Upper lobe of right lung (tissue), 1 donor: ENCODE results near the gene ERMARD. TPM values are rescaled to one million over a fixed set of nuclear protein-coding genes. Genes with fewer than 3 reads are reported as not detected.

Experiments
- ATAC-seq: fragments of 200-7000 bp; cut with Tn5 transposase; one replicate; pipeline ENCODE4 v1.9.1; 2020; ENCODE audit warnings: mild to moderate bottlenecking, moderate library complexity
- DNase-seq: peaks from one replicate; pipeline ENCODE4 v3.0.0-alpha.2; 2020
- H3K27ac ChIP-seq: fragments of 200-600 bp; one replicate; pipeline ENCODE4 v1.8.0; 2022
- H3K27me3 ChIP-seq: fragments of 200-600 bp; one replicate; pipeline ENCODE4 v1.8.0; 2022; ENCODE audit warnings: mild to moderate bottlenecking
- H3K36me3 ChIP-seq: fragments of 200-600 bp; one replicate; pipeline ENCODE4 v1.8.0; 2022
- H3K4me1 ChIP-seq: fragments of 200-600 bp; one replicate; pipeline ENCODE4 v1.8.0; 2022
- H3K4me3 ChIP-seq: fragments of 200-600 bp; one replicate; pipeline ENCODE4 v1.8.0; 2022; ENCODE audit warnings: mild to moderate bottlenecking
- H3K9me3 ChIP-seq: fragments of 200-600 bp; one replicate; pipeline ENCODE4 v1.8.0; 2022
- intact Hi-C: fragments of 100-400 bp; cut with DNase I; formaldehyde crosslinking; loops from one replicate; pipeline ENCODE4 v1.11.0; 2022
- total RNA-seq: library from RNA; stranded (reverse); fragmentation: NEBNext Ultra II Directional; extraction: Animal tissue kit (Norgen Biotek cat#: 25700); gene quantifications from one replicate; pipeline ENCODE4 v1.2.1, GENCODE V29; 2021
- TF ChIP-seq, protein P1 (sequence below): fragments of 200-600 bp; IDR thresholded peaks from one replicate; pipeline ENCODE4 v1.8.0; 2022; ENCODE audit warnings: antibody characterized with exemption
- donor health status: DM: no; HTN: yes; CAD: no; lungs with severe emphysema.

The ERMARD gene
- total RNA-seq, 1 donor from 2014 or later, result 25.6 TPM

DNA sequence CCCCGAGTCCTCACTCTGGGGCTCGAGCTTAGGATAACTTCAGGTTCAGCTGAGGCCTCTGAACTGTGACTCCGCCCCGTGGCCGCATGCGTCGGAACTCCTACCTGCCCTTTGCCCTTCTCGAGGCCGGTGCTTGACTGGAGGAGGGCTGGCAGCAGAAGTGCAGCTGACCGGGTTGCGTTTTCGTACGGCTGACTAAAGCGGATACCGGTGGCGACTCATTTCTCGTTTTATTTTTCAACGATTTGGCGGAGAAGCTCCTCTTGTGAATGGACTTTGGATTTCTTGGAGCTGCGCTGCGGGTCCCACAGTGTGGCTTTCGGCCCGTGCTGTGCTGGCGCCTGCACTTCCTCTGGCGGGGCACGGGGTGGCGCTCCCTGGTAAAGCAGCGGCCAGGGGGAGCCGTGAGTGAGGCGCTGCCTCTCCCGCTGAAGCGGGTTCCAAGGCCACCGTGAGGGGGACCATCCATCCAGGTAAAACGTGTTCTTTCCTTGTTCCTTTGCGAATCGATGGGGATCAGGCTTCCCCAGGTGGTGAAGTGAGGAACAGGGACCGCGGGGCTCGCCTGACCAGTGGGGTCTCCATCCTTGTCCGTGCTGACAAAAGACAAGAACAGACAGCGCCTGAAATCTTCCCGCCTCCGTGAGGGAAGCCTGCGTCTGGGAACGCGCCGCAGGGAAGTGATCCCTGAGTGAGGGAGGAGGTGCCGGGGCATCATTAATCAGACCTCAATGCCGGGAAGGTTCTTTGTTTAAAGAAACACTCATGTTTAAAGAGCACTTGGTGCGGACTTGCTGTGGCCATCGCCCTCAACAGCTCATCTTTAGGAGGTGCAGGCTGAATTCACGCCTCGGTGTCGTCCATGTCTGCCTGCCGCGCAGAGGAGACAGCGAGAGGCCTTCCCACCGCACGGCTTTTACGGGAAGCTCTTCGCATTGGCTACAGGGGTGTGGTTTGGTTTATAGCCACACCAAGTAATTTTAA, 38.8 kb downstream of the ERMARD start:
- Histone ChIP-seq H3K36me3 (no peaks in the 10 kb centered on the region), H3K4me1 (peaks cover 16% of the 10 kb centered on the region), H3K9me3 (no peaks in the 10 kb centered on the region), H3K4me3 (peak overlapping the region; percentile 49), H3K27me3 (no peaks in the 10 kb centered on the region), H3K27ac (peak overlapping the region; percentile 52)
- DNase-seq (peak; percentile 87), ATAC-seq (peak; percentile 96)
- intact Hi-C loops, result no loop called here
- TF ChIP-seq, protein P1, sequence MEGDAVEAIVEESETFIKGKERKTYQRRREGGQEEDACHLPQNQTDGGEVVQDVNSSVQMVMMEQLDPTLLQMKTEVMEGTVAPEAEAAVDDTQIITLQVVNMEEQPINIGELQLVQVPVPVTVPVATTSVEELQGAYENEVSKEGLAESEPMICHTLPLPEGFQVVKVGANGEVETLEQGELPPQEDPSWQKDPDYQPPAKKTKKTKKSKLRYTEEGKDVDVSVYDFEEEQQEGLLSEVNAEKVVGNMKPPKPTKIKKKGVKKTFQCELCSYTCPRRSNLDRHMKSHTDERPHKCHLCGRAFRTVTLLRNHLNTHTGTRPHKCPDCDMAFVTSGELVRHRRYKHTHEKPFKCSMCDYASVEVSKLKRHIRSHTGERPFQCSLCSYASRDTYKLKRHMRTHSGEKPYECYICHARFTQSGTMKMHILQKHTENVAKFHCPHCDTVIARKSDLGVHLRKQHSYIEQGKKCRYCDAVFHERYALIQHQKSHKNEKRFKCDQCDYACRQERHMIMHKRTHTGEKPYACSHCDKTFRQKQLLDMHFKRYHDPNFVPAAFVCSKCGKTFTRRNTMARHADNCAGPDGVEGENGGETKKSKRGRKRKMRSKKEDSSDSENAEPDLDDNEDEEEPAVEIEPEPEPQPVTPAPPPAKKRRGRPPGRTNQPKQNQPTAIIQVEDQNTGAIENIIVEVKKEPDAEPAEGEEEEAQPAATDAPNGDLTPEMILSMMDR, result peak; percentile 98

DNA sequence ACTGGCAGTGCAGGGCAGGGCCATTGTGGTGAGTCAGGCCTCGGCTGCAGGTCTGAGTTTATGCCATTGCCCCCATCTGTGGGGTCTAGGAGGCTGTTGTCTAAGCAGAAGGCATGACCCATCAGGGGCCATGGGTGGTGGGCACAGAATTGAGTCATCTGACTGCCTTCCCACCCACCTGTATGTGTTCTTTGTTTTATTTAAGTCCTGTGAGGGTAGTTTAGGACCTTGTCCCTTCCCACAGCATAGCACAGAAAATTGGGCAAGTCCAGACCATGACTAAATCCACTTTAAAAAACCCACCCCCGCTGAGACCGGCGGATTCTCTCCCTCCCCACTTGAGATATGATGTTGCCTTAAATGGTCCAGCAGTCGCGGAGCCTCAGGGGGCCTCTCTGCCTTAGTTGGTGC, 40.3 kb downstream of the ERMARD start:
- H3K4me3 ChIP-seq, result no peak overlapping the region
- H3K27ac ChIP-seq, result no peak overlapping the region
- peaks cover 16% of the 10 kb centered on the region for H3K4me1 ChIP-seq
- no peaks in the 10 kb centered on the region for H3K9me3 ChIP-seq
- intact Hi-C loops, result no loop called here
- TF ChIP-seq, protein P1, result no peak
- no peak for ATAC-seq
- H3K27me3 ChIP-seq, result no peaks in the 10 kb centered on the region
- peak; percentile 22 for DNase-seq
- H3K36me3 ChIP-seq, result no peaks in the 10 kb centered on the region

DNA sequence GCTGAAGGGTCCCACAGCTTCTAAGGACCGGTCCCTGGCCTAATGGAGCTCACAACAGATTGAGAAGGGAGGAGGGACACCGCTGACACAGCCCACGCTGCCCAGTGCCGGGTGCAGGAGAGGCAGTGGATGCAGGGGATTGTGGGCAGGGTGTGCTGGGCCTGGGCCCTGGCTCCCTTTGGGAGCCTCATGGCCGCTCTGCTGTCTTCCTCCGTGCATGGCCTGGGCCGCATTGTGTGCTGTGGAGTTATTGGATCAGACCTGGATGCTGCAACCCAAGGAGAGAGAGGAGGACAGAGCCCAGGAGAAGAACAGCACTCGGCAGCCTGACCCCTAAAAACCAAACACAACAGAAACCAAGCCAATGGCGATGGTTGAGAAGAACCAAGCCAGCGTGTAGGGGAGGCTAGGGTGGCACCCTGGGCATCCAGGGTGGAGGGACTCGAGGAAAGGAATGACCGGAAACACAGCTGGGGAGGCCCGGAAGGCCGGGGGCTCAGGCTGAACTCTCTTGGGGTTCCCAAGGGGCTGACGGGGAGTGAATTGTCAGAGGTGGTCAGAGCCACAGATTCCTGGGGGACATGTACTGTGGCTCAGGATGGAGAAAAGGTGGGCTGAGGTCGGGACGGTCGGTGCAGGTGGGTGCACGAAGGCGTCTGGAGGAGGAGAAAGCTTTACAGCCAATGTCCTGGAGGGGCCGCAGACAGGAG, 41.0 kb downstream of the ERMARD start:
- intact Hi-C loops, result no loop called here
- TF ChIP-seq, protein P1, result no peak
- Histone ChIP-seq H3K27me3 (no peaks in the 10 kb centered on the region), H3K4me1 (peaks cover 16% of the 10 kb centered on the region), H3K27ac (no peak overlapping the region), H3K36me3 (no peaks in the 10 kb centered on the region), H3K4me3 (no peak overlapping the region), H3K9me3 (no peaks in the 10 kb centered on the region)
- DNase-seq (peak; percentile 48), ATAC-seq (no peak)

DNA sequence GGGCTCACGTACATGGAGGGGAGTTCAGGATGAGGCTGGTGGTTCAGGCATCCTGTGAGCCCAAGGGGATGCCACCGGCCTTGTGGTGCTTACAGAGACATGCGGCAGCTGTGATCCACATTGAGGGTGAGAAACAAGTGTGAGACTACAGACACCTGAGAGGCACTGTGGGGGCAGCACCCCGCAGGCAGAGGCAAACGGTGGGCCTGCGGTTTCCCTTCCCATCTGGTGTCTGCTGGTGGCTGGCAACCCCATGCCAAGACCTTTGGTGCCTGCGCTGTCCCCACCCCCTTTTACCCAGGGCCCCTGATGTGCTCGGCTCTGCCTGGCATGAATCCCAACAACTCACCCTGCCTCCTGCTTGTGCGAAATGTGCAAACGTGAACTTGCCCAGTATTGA, 42.0 kb downstream of the ERMARD start:
- peak; percentile 33 for DNase-seq
- TF ChIP-seq, protein P1, result no peak
- H3K4me1 ChIP-seq, result peaks cover 16% of the 10 kb centered on the region
- no peak overlapping the region for H3K4me3 ChIP-seq
- H3K36me3 ChIP-seq, result no peaks in the 10 kb centered on the region
- intact Hi-C loops, result no loop called here
- ATAC-seq, result no peak
- H3K9me3 ChIP-seq, result no peaks in the 10 kb centered on the region
- H3K27ac ChIP-seq, result no peak overlapping the region
- H3K27me3 ChIP-seq, result no peaks in the 10 kb centered on the region

DNA sequence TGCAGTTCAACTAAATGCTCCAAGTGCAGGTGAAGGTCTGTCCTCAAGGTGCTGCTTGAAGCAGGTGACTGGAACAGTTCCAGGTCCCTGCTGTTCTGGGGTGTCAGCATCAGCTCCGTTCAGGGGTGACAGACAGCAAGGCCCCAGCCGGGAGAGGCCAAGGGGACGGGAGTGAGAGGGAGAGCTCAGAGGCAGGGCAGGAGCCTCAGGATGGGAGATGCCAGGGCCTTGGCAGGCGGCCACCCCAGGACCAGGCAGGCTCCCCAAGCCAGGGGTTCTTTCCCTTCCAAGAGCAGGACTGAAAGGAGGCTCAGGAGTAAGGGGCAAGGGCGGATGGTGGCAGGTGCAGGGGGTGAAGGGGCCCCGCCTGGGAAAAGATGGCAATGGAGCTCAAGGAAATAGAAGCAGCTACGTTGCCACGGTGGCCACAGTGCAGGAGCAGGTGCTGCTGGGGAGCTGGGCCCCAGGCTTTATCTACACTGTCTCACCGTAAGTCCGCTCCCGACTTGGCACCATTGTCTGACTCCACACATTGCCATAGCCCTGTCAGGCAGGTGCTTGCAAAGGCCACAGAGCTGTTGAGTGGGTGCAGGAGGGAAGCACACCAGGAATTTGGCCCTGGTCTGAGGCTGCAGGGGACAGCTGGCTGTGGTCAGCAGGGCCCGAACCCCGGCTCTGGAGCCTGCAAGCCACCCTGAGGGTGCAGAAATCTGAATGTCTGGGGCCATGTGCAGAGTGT, 43.1 kb downstream of the ERMARD start:
- DNase-seq (peak; percentile 54), ATAC-seq (no peak)
- peaks cover 16% of the 10 kb centered on the region for H3K4me1 ChIP-seq
- H3K4me3 ChIP-seq, result no peak overlapping the region
- no peaks in the 10 kb centered on the region for H3K9me3 ChIP-seq
- intact Hi-C loops, result no loop called here
- H3K27ac ChIP-seq, result no peak overlapping the region
- TF ChIP-seq, protein P1, result no peak
- H3K36me3 ChIP-seq, result no peaks in the 10 kb centered on the region
- no peaks in the 10 kb centered on the region for H3K27me3 ChIP-seq
